K562 (cell line): ENCODE results near the gene HSD17B1. TPM values are rescaled to one million over a fixed set of nuclear protein-coding genes. Genes with fewer than 3 reads are reported as not detected.

Experiments used
- BHLHE40 ChIP-seq: IDR thresholded peaks from 2 replicates; pipeline ENCODE4 v1.6.1; 2011; ENCODE audit warnings: low read length, improper control_type of control experiment
- FOXP1 ChIP-seq: sonication (generic); formaldehyde crosslinking; IDR thresholded peaks from 2 replicates; pipeline ENCODE4 v1.8.0; 2022; ENCODE audit warnings: mild to moderate bottlenecking, missing genetic modification reagents
- NBN ChIP-seq: fragments of 450-650 bp; IDR thresholded peaks from 2 replicates; pipeline ENCODE4 v1.6.1; 2016; ENCODE audit warnings: low read depth, mild to moderate bottlenecking
- NR1H2 ChIP-seq: sonication (generic); formaldehyde crosslinking; IDR thresholded peaks from 2 replicates; pipeline ENCODE4 v1.4.0; 2020; ENCODE audit warnings: mild to moderate bottlenecking, missing genetic modification reagents
- PCBP1 ChIP-seq: fragments of 200-400 bp; formaldehyde crosslinking; IDR thresholded peaks from 2 replicates; pipeline ENCODE4 v1.6.1; 2018; ENCODE audit warnings: mild to moderate bottlenecking, low read depth, low read length; ENCODE audit not compliant: poor library complexity, severe bottlenecking
- PTTG1 ChIP-seq: fragments of 450-650 bp; IDR thresholded peaks from 2 replicates; pipeline ENCODE4 v1.6.1; 2016; ENCODE audit warnings: low read depth, mild to moderate bottlenecking, missing genetic modification characterization, missing compliant biosample characterization
- PYGO2 ChIP-seq: fragments of 450-650 bp; IDR thresholded peaks from 2 replicates; pipeline ENCODE4 v1.6.1; 2016; ENCODE audit warnings: mild to moderate bottlenecking, missing genetic modification characterization, moderate library complexity, missing compliant biosample characterization
- RBM15 ChIP-seq: fragments of 200-400 bp; formaldehyde crosslinking; IDR thresholded peaks from 2 replicates; pipeline ENCODE4 v1.6.1; 2018; ENCODE audit warnings: mild to moderate bottlenecking, low read length, moderate library complexity; ENCODE audit not compliant: insufficient read depth
- SETDB1 ChIP-seq: IDR thresholded peaks from one replicate; pipeline ENCODE4 v1.6.1; 2012; ENCODE audit warnings: low read length, control low read depth, inconsistent platforms
- SIN3A ChIP-seq, 2 experiments: fragments of 150-350 bp in 1 of 2; IDR thresholded peaks; 2 replicates each; pipeline ENCODE4 v1.6.1; 2011 to 2016; ENCODE audit warnings: borderline replicate concordance in 2 of 2, low read depth in 2 of 2, low read length in 2 of 2, mild to moderate bottlenecking in 2 of 2, moderate library complexity in 2 of 2; ENCODE audit not compliant: control insufficient read depth in 1 of 2
- SNAPC5 ChIP-seq: fragments of 250-450 bp; sonication (Bioruptor Pico); IDR thresholded peaks from 2 replicates; pipeline ENCODE4 v1.8.0; 2021; ENCODE audit warnings: moderate library complexity, mild to moderate bottlenecking, inconsistent platforms
- ZBTB9 ChIP-seq: fragments of 450-650 bp; formaldehyde crosslinking; IDR thresholded peaks from 2 replicates; pipeline ENCODE4 v1.4.0; 2020; ENCODE audit warnings: mild to moderate bottlenecking, moderate library complexity
- ZNF282 ChIP-seq: sonication (generic); formaldehyde crosslinking; IDR thresholded peaks from 2 replicates; pipeline ENCODE4 v1.8.1; 2023; ENCODE audit warnings: missing genetic modification reagents
- ZNF407 ChIP-seq: fragments of 450-650 bp; IDR thresholded peaks from 2 replicates; pipeline ENCODE4 v1.6.1; 2016; ENCODE audit warnings: low read depth
- ZNF740 ChIP-seq, 3 experiments: fragments of 200-800 bp in 1 of 3; sonication (Bioruptor generic) in 1 of 3; sonication (generic) in 1 of 3; formaldehyde crosslinking in 1 of 3; IDR thresholded peaks; 2 replicates each; pipeline versions ENCODE4 v1.6.1 to v1.8.0; 2016 to 2022; ENCODE audit warnings: mild to moderate bottlenecking in 2 of 3, missing compliant biosample characterization in 2 of 3, missing genetic modification characterization in 2 of 3, missing genetic modification reagents in 1 of 3
- ZNF830 ChIP-seq: fragments of 250-450 bp; sonication (Bioruptor Pico); IDR thresholded peaks from 2 replicates; pipeline ENCODE4 v1.5.0; 2021; ENCODE audit warnings: mild to moderate bottlenecking
- polyA plus RNA-seq, 8 experiments: library from polyadenylated mRNA; depleted of rRNA in 4 of 8; stranded (reverse) in 5 of 8; unstranded in 3 of 8; fragments of >200 nt; fragmentation: Nextera tagmentation in 2 of 8; fragmentation: Illumina TruSeq in 1 of 8; extraction: Ambion mirVana in 2 of 8; extraction: Trizol in 1 of 8; gene quantifications; 2 replicates each; pipeline versions ENCODE4 v1.2.1 to v1.2.3, GENCODE V29; 2011 to 2014; ENCODE audit warnings: inconsistent platforms in 1 of 8, missing spikeins in 1 of 8
- total RNA-seq, 7 experiments: library from RNA; depleted of rRNA in 6 of 7; stranded (reverse); fragments of >200 nt in 6 of 7; fragmentation: Illumina TruSeq in 2 of 7; extraction: Trizol in 2 of 7; gene quantifications; 2 replicates each; pipeline versions ENCODE4 v1.2.1 to v1.2.3, GENCODE V29; 2011 to 2021; ENCODE audit warnings: low replicate concordance in 1 of 7

HSD17B1 gene
- total and polyA plus RNA-seq, 9 of the 15 experiments (the other 6 are each of a cell fraction or from before 2014, with no cell fraction given) = 0.55 to 21.1 (median 3.6) TPM

GRCh38 chr17:42553161-42553818 lies 567 bp downstream of the HSD17B1 start (continued):
- peak; percentile 60; the same call in 1 of the 2 replicates for TF ChIP-seq ZNF740 (CRISPR knock-in tag; IDR thresholded peaks at IDR 0.05)
- no peak for TF ChIP-seq ZNF740 (tag; IDR thresholded peaks at IDR 0.05)
- TF ChIP-seq NR1H2 = no peak
- no peak for TF ChIP-seq SETDB1
- TF ChIP-seq PYGO2 (tag) = no peak
- no peak for TF ChIP-seq ZBTB9 (CRISPR knock-in tag)
- TF ChIP-seq RBM15 = no peak
- TF ChIP-seq PTTG1 (tag) = no peak
- no peak for TF ChIP-seq SNAPC5 (CRISPR knock-in tag)
- TF ChIP-seq PCBP1 = no peak
- peak; percentile 35; the same call in 1 of the 2 replicates for TF ChIP-seq BHLHE40
- TF ChIP-seq SIN3A (IDR thresholded peaks at IDR 0.05; ENCODE audit: borderline replicate concordance in 2 of 2, control insufficient read depth in 1 of 2, low read depth in 2 of 2, low read length in 2 of 2) = peak in 1 of 2 experiments; percentile 72; a peak in 1 of 4 replicates
- no peak for TF ChIP-seq ZNF282 (CRISPR knock-in tag)
- TF ChIP-seq FOXP1 (CRISPR knock-in tag) = 0 out of 2 replicates have a peak, but pooled peaks have one; percentile 55
- peak; percentile 51; the same call in 1 of the 2 replicates for TF ChIP-seq NBN
- TF ChIP-seq ZNF407 = no peak
- no peak for TF ChIP-seq ZNF830 (CRISPR knock-in tag)
